Uterus (tissue), 2 donors: ENCODE measurements around the gene C9orf50.

Source experiments
- CTCF ChIP-seq, 4 experiments: fragments of 200-600 bp in 2 of 4; fragments of 450-650 bp in 2 of 4; sonication (generic) in 2 of 4; IDR thresholded peaks; one replicate each; pipeline ENCODE4 v1.5.1; 2016 to 2019; ENCODE audit warnings: antibody characterized with exemption in 4 of 4, mild to moderate bottlenecking in 2 of 4, moderate library complexity in 1 of 4
- POLR2A ChIP-seq, 2 donors: fragments of 450-650 bp; IDR thresholded peaks; one replicate each; pipeline ENCODE4 v1.6.1; 2016; ENCODE audit warnings: antibody characterized with exemption in 2 of 2, mild to moderate bottlenecking in 1 of 2, moderate library complexity in 1 of 2

- TF ChIP-seq CTCF (IDR thresholded peaks at IDR 0.05) (no peak), POLR2A (IDR thresholded peaks at IDR 0.05) (no peak)
Measured at GRCh38 chr9:129590466-129590865, 30.4 kb downstream of the C9orf50 start.
